K562 (cell line): ENCODE data around the gene AP4S1. TPM values are rescaled to one million over a fixed set of nuclear protein-coding genes. Genes with fewer than 3 reads are reported as not detected.
A peak's percentile ranks its signal among the peaks of the same experiment; 100 is the strongest.

ENCODE experiments used
- ATF7 ChIP-seq: fragments of 450-650 bp; IDR thresholded peaks from 2 replicates; pipeline ENCODE4 v1.7.1; 2014; ENCODE audit warnings: mild to moderate bottlenecking, moderate library complexity
- CBX3 ChIP-seq, 2 experiments: IDR thresholded peaks; 1 replicate in 1 of 2; 2 replicates in 1 of 2; pipeline ENCODE4 v1.6.1; 2012; ENCODE audit warnings: inconsistent platforms in 2 of 2, low read length in 2 of 2, borderline replicate concordance in 1 of 2, control low read depth in 1 of 2
- DPF2 ChIP-seq: fragments of 450-650 bp; IDR thresholded peaks from 2 replicates; pipeline ENCODE4 v1.6.1; 2016
- FOXK2 ChIP-seq, 2 experiments: fragments of 450-650 bp; IDR thresholded peaks in 1 of 2; conservative IDR thresholded peaks in 1 of 2; 2 replicates each; pipeline ENCODE4 v1.6.1; 2016; ENCODE audit warnings: low read depth in 2 of 2, mild to moderate bottlenecking in 1 of 2
- MAFK ChIP-seq: IDR thresholded peaks from 2 replicates; pipeline ENCODE4 v1.6.1; 2011; ENCODE audit warnings: low read length, improper control_type of control experiment
- NONO ChIP-seq, 2 experiments: fragments of 200-400 bp in 1 of 2; fragments of 450-650 bp in 1 of 2; formaldehyde crosslinking in 1 of 2; IDR thresholded peaks; 2 replicates each; pipeline ENCODE4 v1.6.1; 2017; ENCODE audit warnings: low read depth in 2 of 2, mild to moderate bottlenecking in 2 of 2, moderate library complexity in 2 of 2, low read length in 1 of 2
- PML ChIP-seq: IDR thresholded peaks from 2 replicates; pipeline ENCODE4 v1.6.1; 2012; ENCODE audit warnings: low read length, inconsistent platforms
- POLR3G ChIP-seq: IDR thresholded peaks from 2 replicates; pipeline ENCODE4 v1.6.1; 2011; ENCODE audit not compliant: insufficient read length, insufficient replicate concordance; ENCODE audit errors: extremely low read depth
- PRMT5 ChIP-seq: sonication (generic); formaldehyde crosslinking; IDR thresholded peaks from 2 replicates; pipeline ENCODE4 v1.5.0; 2020; ENCODE audit warnings: missing genetic modification reagents
- RBM22 ChIP-seq: fragments of 200-400 bp; formaldehyde crosslinking; IDR thresholded peaks from 2 replicates; pipeline ENCODE4 v1.6.1; 2018; ENCODE audit warnings: low read length, low read depth; ENCODE audit not compliant: poor library complexity, severe bottlenecking
- SIN3A ChIP-seq, 2 experiments: fragments of 150-350 bp in 1 of 2; IDR thresholded peaks; 2 replicates each; pipeline ENCODE4 v1.6.1; 2011 to 2016; ENCODE audit warnings: borderline replicate concordance in 2 of 2, low read depth in 2 of 2, low read length in 2 of 2, mild to moderate bottlenecking in 2 of 2, moderate library complexity in 2 of 2; ENCODE audit not compliant: control insufficient read depth in 1 of 2
- TAF7 ChIP-seq: fragments of 450-650 bp; IDR thresholded peaks from 2 replicates; pipeline ENCODE4 v1.6.1; 2016; ENCODE audit warnings: missing genetic modification characterization, missing compliant biosample characterization
- ZC3H8 ChIP-seq: fragments of 450-650 bp; IDR thresholded peaks from 2 replicates; pipeline ENCODE4 v1.6.1; 2017
- ZNF212 ChIP-seq: fragments of 450-650 bp; formaldehyde crosslinking; IDR thresholded peaks from 2 replicates; pipeline ENCODE4 v1.4.0; 2020; ENCODE audit warnings: mild to moderate bottlenecking
- ZNF707 ChIP-seq: fragments of 250-450 bp; sonication (Bioruptor Pico); conservative IDR thresholded peaks from 2 replicates; pipeline ENCODE4 v1.8.0; 2022; ENCODE audit warnings: inconsistent platforms, mild to moderate bottlenecking, moderate library complexity
- ZNF75A ChIP-seq: fragments of 450-650 bp; formaldehyde crosslinking; IDR thresholded peaks from 2 replicates; pipeline ENCODE4 v1.4.0; 2020; ENCODE audit warnings: mild to moderate bottlenecking
- polyA plus RNA-seq, 8 experiments: library from polyadenylated mRNA; depleted of rRNA in 4 of 8; stranded (reverse) in 5 of 8; unstranded in 3 of 8; fragments of >200 nt; fragmentation: Nextera tagmentation in 2 of 8; fragmentation: Illumina TruSeq in 1 of 8; extraction: Ambion mirVana in 2 of 8; extraction: Trizol in 1 of 8; gene quantifications; 2 replicates each; pipeline versions ENCODE4 v1.2.1 to v1.2.3, GENCODE V29; 2011 to 2014; ENCODE audit warnings: inconsistent platforms in 1 of 8, missing spikeins in 1 of 8
- total RNA-seq, 7 experiments: library from RNA; depleted of rRNA in 6 of 7; stranded (reverse); fragments of >200 nt in 6 of 7; fragmentation: Illumina TruSeq in 2 of 7; extraction: Trizol in 2 of 7; gene quantifications; 2 replicates each; pipeline versions ENCODE4 v1.2.1 to v1.2.3, GENCODE V29; 2011 to 2021; ENCODE audit warnings: low replicate concordance in 1 of 7
- TF ChIP-seq, protein P1 (sequence below), 2 experiments: fragments of 450-650 bp; IDR thresholded peaks; 2 replicates each; pipeline ENCODE4 v1.6.1; 2016
- TF ChIP-seq, protein P2 (sequence below): fragments of 250-450 bp; sonication (Bioruptor Pico); IDR thresholded peaks from 2 replicates; pipeline ENCODE4 v1.8.0; 2021; ENCODE audit warnings: borderline replicate concordance, mild to moderate bottlenecking, moderate library complexity; ENCODE audit not compliant: poor library complexity, severe bottlenecking
- TF ChIP-seq, protein P3 (sequence below): IDR thresholded peaks from 2 replicates; pipeline ENCODE4 v1.6.1; 2014; ENCODE audit warnings: antibody characterized with exemption
- TF ChIP-seq, protein P4 (sequence below): fragments of 250-450 bp; sonication (Bioruptor Pico); IDR thresholded peaks from 2 replicates; pipeline ENCODE4 v1.8.0; 2021; ENCODE audit warnings: moderate library complexity, mild to moderate bottlenecking, inconsistent platforms
- TF ChIP-seq, protein P5 (sequence below): fragments of 450-650 bp; IDR thresholded peaks from 2 replicates; pipeline ENCODE4 v1.6.1; 2018; ENCODE audit not compliant: partially characterized antibody

The AP4S1 gene
- total and polyA plus RNA-seq, 9 of the 15 experiments (the other 6 are each of a cell fraction or from before 2014, with no cell fraction given): 3.7 to 7.8 (median 5.9) TPM

DNA sequence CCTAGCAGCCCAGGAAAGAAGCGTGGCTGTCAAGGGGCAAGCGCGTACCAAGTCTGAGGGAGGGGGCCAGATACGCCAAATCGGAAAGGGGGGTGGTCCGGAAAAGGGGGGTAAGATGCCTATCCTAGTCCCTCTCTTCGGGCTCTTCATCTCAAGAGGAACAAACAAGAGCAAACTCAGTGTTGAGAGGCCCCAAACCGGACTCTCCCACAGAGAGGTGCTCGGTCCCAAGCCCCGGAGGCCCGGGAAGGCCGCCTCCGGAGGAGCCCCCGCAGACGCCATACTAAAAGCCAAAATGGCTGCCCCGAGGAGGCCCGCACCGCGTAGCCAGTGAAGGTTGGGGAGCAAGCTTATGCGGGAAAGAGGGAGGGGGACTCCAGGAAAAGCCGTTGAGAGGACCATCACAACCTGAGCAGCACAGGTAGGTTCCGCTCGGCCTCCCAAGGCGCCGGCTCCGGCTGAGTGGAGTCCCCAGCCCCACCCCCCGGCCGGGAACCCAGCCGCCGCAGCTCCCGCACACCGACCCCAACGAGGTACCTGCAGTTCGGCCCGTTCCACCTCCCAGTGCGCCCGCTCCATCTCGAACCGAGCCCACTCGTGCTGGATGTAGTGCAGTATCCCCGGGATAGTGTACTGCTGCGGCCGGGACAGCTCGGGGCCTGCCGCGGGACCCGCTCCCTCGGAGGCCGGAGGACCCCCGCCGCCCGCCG lies at the start of gene AP4S1 (continued):
- no peak for TF ChIP-seq CBX3 (IDR thresholded peaks at IDR 0.05; ENCODE audit: borderline replicate concordance in 1 of 2, low read length in 2 of 2)
- peak; percentile 23; the same call in 1 of the 2 replicates for TF ChIP-seq DPF2
- TF ChIP-seq PML: no peak
- TF ChIP-seq POLR3G: no peak
- TF ChIP-seq FOXK2 (conservative IDR thresholded peaks at IDR 0.05 in 1 of 2, IDR thresholded peaks at IDR 0.05 in 1 of 2; ENCODE audit: low read depth in 2 of 2): peak in 1 of 2 experiments; percentile 59; a peak in 1 of 4 replicates
- TF ChIP-seq, protein P1, sequence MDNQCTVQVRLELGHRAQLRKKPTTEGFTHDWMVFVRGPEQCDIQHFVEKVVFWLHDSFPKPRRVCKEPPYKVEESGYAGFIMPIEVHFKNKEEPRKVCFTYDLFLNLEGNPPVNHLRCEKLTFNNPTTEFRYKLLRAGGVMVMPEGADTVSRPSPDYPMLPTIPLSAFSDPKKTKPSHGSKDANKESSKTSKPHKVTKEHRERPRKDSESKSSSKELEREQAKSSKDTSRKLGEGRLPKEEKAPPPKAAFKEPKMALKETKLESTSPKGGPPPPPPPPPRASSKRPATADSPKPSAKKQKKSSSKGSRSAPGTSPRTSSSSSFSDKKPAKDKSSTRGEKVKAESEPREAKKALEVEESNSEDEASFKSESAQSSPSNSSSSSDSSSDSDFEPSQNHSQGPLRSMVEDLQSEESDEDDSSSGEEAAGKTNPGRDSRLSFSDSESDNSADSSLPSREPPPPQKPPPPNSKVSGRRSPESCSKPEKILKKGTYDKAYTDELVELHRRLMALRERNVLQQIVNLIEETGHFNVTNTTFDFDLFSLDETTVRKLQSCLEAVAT (IDR thresholded peaks at IDR 0.05): no peak
- TF ChIP-seq ZNF707 (CRISPR knock-in tag): no peak
- no peak for TF ChIP-seq ZNF212 (CRISPR knock-in tag)
- TF ChIP-seq, protein P2, sequence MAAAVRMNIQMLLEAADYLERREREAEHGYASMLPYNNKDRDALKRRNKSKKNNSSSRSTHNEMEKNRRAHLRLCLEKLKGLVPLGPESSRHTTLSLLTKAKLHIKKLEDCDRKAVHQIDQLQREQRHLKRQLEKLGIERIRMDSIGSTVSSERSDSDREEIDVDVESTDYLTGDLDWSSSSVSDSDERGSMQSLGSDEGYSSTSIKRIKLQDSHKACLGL (CRISPR knock-in tag): no peak
- no peak for TF ChIP-seq MAFK
- peak; percentile 75 for TF ChIP-seq RBM22
- TF ChIP-seq, protein P3, sequence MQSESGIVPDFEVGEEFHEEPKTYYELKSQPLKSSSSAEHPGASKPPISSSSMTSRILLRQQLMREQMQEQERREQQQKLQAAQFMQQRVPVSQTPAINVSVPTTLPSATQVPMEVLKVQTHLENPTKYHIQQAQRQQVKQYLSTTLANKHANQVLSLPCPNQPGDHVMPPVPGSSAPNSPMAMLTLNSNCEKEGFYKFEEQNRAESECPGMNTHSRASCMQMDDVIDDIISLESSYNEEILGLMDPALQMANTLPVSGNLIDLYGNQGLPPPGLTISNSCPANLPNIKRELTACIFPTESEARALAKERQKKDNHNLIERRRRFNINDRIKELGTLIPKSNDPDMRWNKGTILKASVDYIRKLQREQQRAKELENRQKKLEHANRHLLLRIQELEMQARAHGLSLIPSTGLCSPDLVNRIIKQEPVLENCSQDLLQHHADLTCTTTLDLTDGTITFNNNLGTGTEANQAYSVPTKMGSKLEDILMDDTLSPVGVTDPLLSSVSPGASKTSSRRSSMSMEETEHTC: no peak
- peak; percentile 55; the same call in 1 of the 2 replicates for TF ChIP-seq ATF7
- no peak for TF ChIP-seq ZC3H8
- peak; percentile 56 to 71; a peak in 1 of 4 replicates for TF ChIP-seq SIN3A (IDR thresholded peaks at IDR 0.05; ENCODE audit: borderline replicate concordance in 2 of 2, control insufficient read depth in 1 of 2, low read depth in 2 of 2, low read length in 2 of 2)
- peak; percentile 90 for TF ChIP-seq TAF7 (tag)
- TF ChIP-seq PRMT5 (CRISPR knock-in tag): no peak
- no peak for TF ChIP-seq NONO (IDR thresholded peaks at IDR 0.05; ENCODE audit: low read depth in 2 of 2, low read length in 1 of 2)
- TF ChIP-seq, protein P4, sequence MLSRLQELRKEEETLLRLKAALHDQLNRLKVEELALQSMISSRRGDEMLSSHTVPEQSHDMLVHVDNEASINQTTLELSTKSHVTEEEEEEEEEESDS (CRISPR knock-in tag): no peak
- TF ChIP-seq, protein P5, sequence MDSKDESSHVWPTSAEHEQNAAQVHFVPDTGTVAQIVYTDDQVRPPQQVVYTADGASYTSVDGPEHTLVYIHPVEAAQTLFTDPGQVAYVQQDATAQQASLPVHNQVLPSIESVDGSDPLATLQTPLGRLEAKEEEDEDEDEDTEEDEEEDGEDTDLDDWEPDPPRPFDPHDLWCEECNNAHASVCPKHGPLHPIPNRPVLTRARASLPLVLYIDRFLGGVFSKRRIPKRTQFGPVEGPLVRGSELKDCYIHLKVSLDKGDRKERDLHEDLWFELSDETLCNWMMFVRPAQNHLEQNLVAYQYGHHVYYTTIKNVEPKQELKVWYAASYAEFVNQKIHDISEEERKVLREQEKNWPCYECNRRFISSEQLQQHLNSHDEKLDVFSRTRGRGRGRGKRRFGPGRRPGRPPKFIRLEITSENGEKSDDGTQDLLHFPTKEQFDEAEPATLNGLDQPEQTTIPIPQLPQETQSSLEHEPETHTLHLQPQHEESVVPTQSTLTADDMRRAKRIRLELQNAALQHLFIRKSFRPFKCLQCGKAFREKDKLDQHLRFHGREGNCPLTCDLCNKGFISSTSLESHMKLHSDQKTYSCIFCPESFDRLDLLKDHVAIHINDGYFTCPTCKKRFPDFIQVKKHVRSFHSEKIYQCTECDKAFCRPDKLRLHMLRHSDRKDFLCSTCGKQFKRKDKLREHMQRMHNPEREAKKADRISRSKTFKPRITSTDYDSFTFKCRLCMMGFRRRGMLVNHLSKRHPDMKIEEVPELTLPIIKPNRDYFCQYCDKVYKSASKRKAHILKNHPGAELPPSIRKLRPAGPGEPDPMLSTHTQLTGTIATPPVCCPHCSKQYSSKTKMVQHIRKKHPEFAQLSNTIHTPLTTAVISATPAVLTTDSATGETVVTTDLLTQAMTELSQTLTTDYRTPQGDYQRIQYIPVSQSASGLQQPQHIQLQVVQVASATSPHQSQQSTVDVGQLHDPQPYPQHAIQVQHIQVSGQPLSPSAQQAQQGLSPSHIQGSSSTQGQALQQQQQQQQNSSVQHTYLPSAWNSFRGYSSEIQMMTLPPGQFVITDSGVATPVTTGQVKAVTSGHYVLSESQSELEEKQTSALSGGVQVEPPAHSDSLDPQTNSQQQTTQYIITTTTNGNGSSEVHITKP: peak; percentile 95
- TF ChIP-seq ZNF75A (CRISPR knock-in tag): no peak
